ENCODE results near the gene ITGBL1. TPM values are rescaled to one million over a fixed set of nuclear protein-coding genes. Genes with fewer than 3 reads are reported as not detected.

The ITGBL1 gene
- total and polyA plus RNA-seq, 2 of the 8 experiments (the other 6 are each of a cell fraction or from before 2014, with no cell fraction given) = not detected

- TF ChIP-seq PHF8 (conservative IDR thresholded peaks at IDR 0.05; ENCODE audit: low read depth, low read length) = no peak
- no peak for TF ChIP-seq CHD7 (IDR thresholded peaks at IDR 0.05; ENCODE audit: insufficient replicate concordance, low read length)
- no peak for TF ChIP-seq SP1 (IDR thresholded peaks at IDR 0.05; ENCODE audit: low read depth, low read length)
- TF ChIP-seq ATF2 (IDR thresholded peaks at IDR 0.05; ENCODE audit: low read length) = no peak
- TF ChIP-seq BCL11A (IDR thresholded peaks at IDR 0.05; ENCODE audit: low read depth in 2 of 2, low read length in 2 of 2) = no peak
Measured at GRCh38 chr13:101552786-101553185, 100.3 kb downstream of the ITGBL1 start (continued).
